K562 (cell line): ENCODE results near the gene WARS2. TPM values are rescaled to one million over a fixed set of nuclear protein-coding genes. Genes with fewer than 3 reads are reported as not detected.

Source experiments
- ATAC-seq: fragments of 200-7000 bp; cut with Tn5 transposase; 3 replicates; pipeline ENCODE4 v1.9.1; 2020; ENCODE audit warnings: moderate library complexity
- BruUV-seq: library from RNA; stranded (reverse); fragments of 400-500 nt; replicated peaks from 2 replicates; lab custom pipeline; 2021; lab: Mats Ljungman, UMichigan
- CTCF ChIA-PET: fragments of 300-600 bp; formaldehyde crosslinking; extraction: SDS; loops from one replicate; lab custom pipeline; 2021; ENCODE audit warnings: low intra/inter-chr PET ratio; lab: Yijun Ruan, JAX
- POLR2A ChIA-PET: fragments of 300-600, 350-650 bp; sonication (Branson Sonifier 250); formaldehyde crosslinking; extraction: SDS; loops from one replicate; lab custom pipeline; 2021; ENCODE audit warnings: antibody characterized with exemption, inconsistent platforms; lab: Yijun Ruan, JAX
- DNase-seq, 4 experiments: peaks; one replicate each; pipeline versions ENCODE4 v3.0.0 to v3.0.0-alpha.2; 2011 to 2018; ENCODE audit warnings: low spot score in 3 of 4, mixed read lengths in 3 of 4; ENCODE audit errors: extremely low read depth in 1 of 4
- FAIRE-seq: peaks from 2 replicates; lab custom pipeline; 2011; peaks lifted over from hg19 to GRCh38; lab: Jason Lieb, UNC
- H2AFZ ChIP-seq: 2 replicates; pipeline ENCODE4 v1.6.0; 2011; ENCODE audit warnings: low read depth, low read length, control low read depth, inconsistent platforms
- H3K27ac ChIP-seq: fragments of 200-600 bp; 3 replicates; pipeline ENCODE4 v1.8.0; 2011; ENCODE audit warnings: low read depth, mild to moderate bottlenecking, control low read depth, inconsistent platforms, low read length, moderate library complexity, mixed read lengths; ENCODE audit errors: extremely low read depth
- H3K27me3 ChIP-seq, 2 experiments: fragments of 300-600 bp in 1 of 2; 2 replicates in 1 of 2; 3 replicates in 1 of 2; pipeline versions ENCODE4 v1.6.0 to v1.8.0; 2011; ENCODE audit warnings: inconsistent platforms in 2 of 2, low read length in 2 of 2, mild to moderate bottlenecking in 1 of 2, mixed read lengths in 1 of 2, moderate library complexity in 1 of 2; ENCODE audit not compliant: control insufficient read depth in 2 of 2, insufficient read depth in 2 of 2
- H3K36me3 ChIP-seq: fragments of 300-600 bp; 3 replicates; pipeline ENCODE4 v1.8.0; 2011; ENCODE audit warnings: mild to moderate bottlenecking, low read length, inconsistent platforms; ENCODE audit not compliant: control insufficient read depth, insufficient read depth
- H3K4me1 ChIP-seq, 2 experiments: fragments of 200-600 bp in 1 of 2; replicated peaks in 1 of 2; 2 replicates in 1 of 2; 3 replicates in 1 of 2; pipeline versions ENCODE4 v1.5.1 to v1.8.0; 2011; ENCODE audit warnings: inconsistent platforms in 2 of 2, low read length in 2 of 2, mild to moderate bottlenecking in 1 of 2, mixed read lengths in 1 of 2, moderate library complexity in 1 of 2; ENCODE audit not compliant: control insufficient read depth in 2 of 2, insufficient read depth in 2 of 2
- H3K4me2 ChIP-seq: 2 replicates; pipeline ENCODE4 v1.6.1; 2011; ENCODE audit warnings: low read length, control low read depth, inconsistent platforms, mixed read lengths; ENCODE audit not compliant: insufficient read depth
- H3K4me3 ChIP-seq: fragments of 200-600 bp; sonication (generic), shearing (Covaris generic); 2 replicates; pipeline ENCODE4 v1.5.1; 2016; ENCODE audit warnings: control low read depth, inconsistent platforms
- H3K79me2 ChIP-seq: fragments of 200-600 bp; 3 replicates; pipeline ENCODE4 v1.8.0; 2011; ENCODE audit warnings: low read length, inconsistent platforms; ENCODE audit not compliant: control insufficient read depth, insufficient read depth
- H3K9ac ChIP-seq, 2 experiments: 2 replicates each; pipeline versions ENCODE4 v1.6.0 to v1.6.1; 2011; ENCODE audit warnings: low read depth in 2 of 2, low read length in 2 of 2, control low read depth in 1 of 2, inconsistent platforms in 1 of 2, mild to moderate bottlenecking in 1 of 2, mixed read lengths in 1 of 2; ENCODE audit not compliant: insufficient read depth in 1 of 2
- H3K9me1 ChIP-seq: one replicate; pipeline ENCODE4 v1.6.0; 2011; ENCODE audit warnings: inconsistent platforms, mild to moderate bottlenecking, low read length, moderate library complexity; ENCODE audit not compliant: control insufficient read depth, insufficient read depth
- H3K9me3 ChIP-seq: replicated peaks from 2 replicates; pipeline ENCODE4 v1.5.1; 2011; ENCODE audit warnings: low read depth, low read length, inconsistent platforms; ENCODE audit not compliant: control insufficient read depth, insufficient read depth
- H4K20me1 ChIP-seq: replicated peaks from 2 replicates; pipeline ENCODE4 v1.6.1; 2011; ENCODE audit warnings: low read length, inconsistent platforms, mixed read lengths; ENCODE audit not compliant: control insufficient read depth, insufficient read depth
- GABPA ChIP-seq: fragments of 200-800 bp; sonication (Bioruptor generic); conservative IDR thresholded peaks from 2 replicates; pipeline ENCODE4 v1.6.1; 2016; ENCODE audit warnings: low read depth, missing genetic modification characterization, missing compliant biosample characterization
- IRF2 ChIP-seq: sonication (generic); formaldehyde crosslinking; IDR thresholded peaks from 2 replicates; pipeline ENCODE4 v1.8.1; 2022; ENCODE audit warnings: mild to moderate bottlenecking, missing genetic modification reagents
- NFE2L1 ChIP-seq: fragments of 450-650 bp; IDR thresholded peaks from 2 replicates; pipeline ENCODE4 v1.6.1; 2016; ENCODE audit warnings: missing genetic modification characterization, low read depth, mild to moderate bottlenecking, missing compliant biosample characterization, moderate library complexity, borderline replicate concordance
- OTX1 ChIP-seq: fragments of 450-650 bp; formaldehyde crosslinking; IDR thresholded peaks from 2 replicates; pipeline ENCODE4 v1.4.0; 2022; ENCODE audit warnings: mild to moderate bottlenecking
- RBM15 ChIP-seq: fragments of 200-400 bp; formaldehyde crosslinking; IDR thresholded peaks from 2 replicates; pipeline ENCODE4 v1.6.1; 2018; ENCODE audit warnings: mild to moderate bottlenecking, low read length, moderate library complexity; ENCODE audit not compliant: insufficient read depth
- SAP30 ChIP-seq: fragments of 200-600 bp; sonication (generic); IDR thresholded peaks from 2 replicates; pipeline ENCODE4 v1.6.1; 2012; ENCODE audit warnings: borderline replicate concordance, low read depth, mild to moderate bottlenecking, moderate library complexity, low read length, control low read depth, inconsistent platforms; ENCODE audit not compliant: insufficient read depth, poor library complexity, severe bottlenecking
- UBTF ChIP-seq, 2 experiments: IDR thresholded peaks; 2 replicates each; pipeline ENCODE4 v1.6.1; 2012; ENCODE audit warnings: improper control_type of control experiment in 2 of 2, low read depth in 2 of 2, low read length in 2 of 2, borderline replicate concordance in 1 of 2
- XRCC5 ChIP-seq: fragments of 200-400 bp; formaldehyde crosslinking; IDR thresholded peaks from 2 replicates; pipeline ENCODE4 v1.6.1; 2017; ENCODE audit warnings: low read depth, mild to moderate bottlenecking, low read length
- ZFPM2 ChIP-seq: fragments of 250-450 bp; sonication (Bioruptor Pico); IDR thresholded peaks from 2 replicates; pipeline ENCODE4 v1.5.1; 2022; ENCODE audit warnings: mild to moderate bottlenecking
- ZNF224 ChIP-seq: sonication (generic); formaldehyde crosslinking; IDR thresholded peaks from 2 replicates; pipeline ENCODE4 v1.8.0; 2022; ENCODE audit warnings: mild to moderate bottlenecking, missing genetic modification reagents
- WGBS: fragments of 100-300 bp; shearing (Covaris generic); methylation state at CpG from one replicate; pipeline ENCODE4 v1.1.6; 2016; ENCODE audit warnings: low coverage, mixed read lengths; ENCODE audit not compliant: insufficient coverage; ENCODE audit errors: missing lambda C conversion rate; 5-methylcytosine and 5-hydroxymethylcytosine counted together
- in situ Hi-C: fragments of 300-500 bp; cut with MboI; formaldehyde crosslinking; loops from 4 replicates; pipeline ENCODE4 v1.15.0; 2018; ENCODE audit warnings: inconsistent platforms, mixed read lengths
- intact Hi-C: fragments of 100-400 bp; cut with micrococcal nuclease; formaldehyde crosslinking; loops from 2 replicates; pipeline ENCODE4 v1.14.2; 2022
- polyA plus RNA-seq, 8 experiments: library from polyadenylated mRNA; depleted of rRNA in 4 of 8; stranded (reverse) in 5 of 8; unstranded in 3 of 8; fragments of >200 nt; fragmentation: Nextera tagmentation in 2 of 8; fragmentation: Illumina TruSeq in 1 of 8; extraction: Ambion mirVana in 2 of 8; extraction: Trizol in 1 of 8; gene quantifications; 2 replicates each; pipeline versions ENCODE4 v1.2.1 to v1.2.3, GENCODE V29; 2011 to 2014; ENCODE audit warnings: inconsistent platforms in 1 of 8, missing spikeins in 1 of 8
- total RNA-seq, 7 experiments: library from RNA; depleted of rRNA in 6 of 7; stranded (reverse); fragments of >200 nt in 6 of 7; fragmentation: Illumina TruSeq in 2 of 7; extraction: Trizol in 2 of 7; gene quantifications; 2 replicates each; pipeline versions ENCODE4 v1.2.1 to v1.2.3, GENCODE V29; 2011 to 2021; ENCODE audit warnings: low replicate concordance in 1 of 7
- TF ChIP-seq, protein P1 (sequence below): IDR thresholded peaks from 2 replicates; pipeline ENCODE4 v1.6.1; 2016; ENCODE audit warnings: missing genetic modification characterization, missing compliant biosample characterization

Gene WARS2
- total and polyA plus RNA-seq, 9 of the 15 experiments (the other 6 are each of a cell fraction or from before 2014, with no cell fraction given), result 5.7 to 18.0 (median 16.9) TPM

DNA sequence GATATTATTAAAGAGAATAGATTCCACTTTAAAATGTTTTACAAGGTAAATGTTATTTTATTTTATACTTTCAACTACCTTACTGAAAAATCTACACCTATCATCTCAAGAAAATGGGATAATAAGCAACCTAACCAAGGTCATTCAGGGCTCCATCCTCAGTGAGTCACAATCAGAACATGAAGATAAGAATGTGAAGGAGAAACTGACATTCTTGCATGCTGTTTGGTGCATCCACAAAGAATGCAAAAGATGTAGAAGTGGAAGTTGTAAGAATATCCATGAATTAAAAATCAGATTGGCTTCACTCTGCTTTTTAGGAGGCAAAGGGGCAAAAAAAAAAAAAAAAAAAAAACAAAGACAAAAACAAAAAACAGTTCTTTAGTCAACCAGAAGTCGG is 6.5 kb downstream of the WARS2 start:
- H3K79me2 ChIP-seq, result peaks cover 11% of the 10 kb centered on the region; the same call in 2 of the 3 replicates
- no peak overlapping the region for H3K9ac ChIP-seq
- FAIRE-seq (no peak), DNase-seq (no peak), ATAC-seq (no peak)
- H2AFZ ChIP-seq, result no peak overlapping the region
- H3K9me3 ChIP-seq, result no peaks in the 10 kb centered on the region
- no peaks in the 10 kb centered on the region for H3K27me3 ChIP-seq
- ChIA-PET CTCF (no interaction called here), POLR2A (interaction anchor here (0.6 to 0.7 kb wide), 2 partner anchors 71 to 85 kb away, joined by 3 read pairs; no protein-coding TSS in a partner anchor)
- no peaks in the 10 kb centered on the region for H4K20me1 ChIP-seq
- BruUV-seq, result no TSS peak
- in situ Hi-C loops (no loop called here), intact Hi-C loops (no loop called here)
- H3K4me1 ChIP-seq, result 0 out of 5 replicates have a peak, but pooled peaks cover 0 to 2% of the 10 kb centered on the region in 2 experiments
- H3K9me1 ChIP-seq, result no peaks in the 10 kb centered on the region
- 40% methylated on average over 1 of the region's 1 CpG for WGBS
- no peak for TF ChIP-seq ZNF224 (CRISPR knock-in tag)
- TF ChIP-seq NFE2L1, result no peak
- TF ChIP-seq OTX1, result no peak
- TF ChIP-seq, protein P1, sequence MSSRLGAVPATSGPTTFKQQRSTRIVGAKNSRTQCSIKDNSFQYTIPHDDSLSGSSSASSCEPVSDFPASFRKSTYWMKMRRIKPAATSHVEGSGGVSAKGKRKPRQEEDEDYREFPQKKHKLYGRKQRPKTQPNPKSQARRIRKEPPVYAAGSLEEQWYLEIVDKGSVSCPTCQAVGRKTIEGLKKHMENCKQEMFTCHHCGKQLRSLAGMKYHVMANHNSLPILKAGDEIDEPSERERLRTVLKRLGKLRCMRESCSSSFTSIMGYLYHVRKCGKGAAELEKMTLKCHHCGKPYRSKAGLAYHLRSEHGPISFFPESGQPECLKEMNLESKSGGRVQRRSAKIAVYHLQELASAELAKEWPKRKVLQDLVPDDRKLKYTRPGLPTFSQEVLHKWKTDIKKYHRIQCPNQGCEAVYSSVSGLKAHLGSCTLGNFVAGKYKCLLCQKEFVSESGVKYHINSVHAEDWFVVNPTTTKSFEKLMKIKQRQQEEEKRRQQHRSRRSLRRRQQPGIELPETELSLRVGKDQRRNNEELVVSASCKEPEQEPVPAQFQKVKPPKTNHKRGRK (tag), result no peak
- TF ChIP-seq GABPA (tag), result no peak
- TF ChIP-seq IRF2 (CRISPR knock-in tag), result no peak
- no peak for TF ChIP-seq SAP30
- no peak for TF ChIP-seq ZFPM2
- no peak for TF ChIP-seq XRCC5
- no peak for TF ChIP-seq UBTF (IDR thresholded peaks at IDR 0.05; ENCODE audit: borderline replicate concordance in 1 of 2, low read depth in 2 of 2, low read length in 2 of 2)
- TF ChIP-seq RBM15, result no peak
- H3K4me2 ChIP-seq, result no peak overlapping the region
- no peak overlapping the region for H3K27ac ChIP-seq
- no peak overlapping the region for H3K4me3 ChIP-seq
- no peaks in the 10 kb centered on the region for H3K36me3 ChIP-seq
